Suppressor macrophage treated with lipopolysaccharide for 4 hours (primary cell): ENCODE data around the gene LAMC2.
"Not testable (repeated sequence)": the region's sequence is repeated elsewhere in the genome, so short reads cannot be mapped to it uniquely, and the experiment has no call there.

Experiments
- DNase-seq: peaks from one replicate; pipeline ENCODE4 v3.0.0-alpha.2; 2020

LAMC2 gene

DNA sequence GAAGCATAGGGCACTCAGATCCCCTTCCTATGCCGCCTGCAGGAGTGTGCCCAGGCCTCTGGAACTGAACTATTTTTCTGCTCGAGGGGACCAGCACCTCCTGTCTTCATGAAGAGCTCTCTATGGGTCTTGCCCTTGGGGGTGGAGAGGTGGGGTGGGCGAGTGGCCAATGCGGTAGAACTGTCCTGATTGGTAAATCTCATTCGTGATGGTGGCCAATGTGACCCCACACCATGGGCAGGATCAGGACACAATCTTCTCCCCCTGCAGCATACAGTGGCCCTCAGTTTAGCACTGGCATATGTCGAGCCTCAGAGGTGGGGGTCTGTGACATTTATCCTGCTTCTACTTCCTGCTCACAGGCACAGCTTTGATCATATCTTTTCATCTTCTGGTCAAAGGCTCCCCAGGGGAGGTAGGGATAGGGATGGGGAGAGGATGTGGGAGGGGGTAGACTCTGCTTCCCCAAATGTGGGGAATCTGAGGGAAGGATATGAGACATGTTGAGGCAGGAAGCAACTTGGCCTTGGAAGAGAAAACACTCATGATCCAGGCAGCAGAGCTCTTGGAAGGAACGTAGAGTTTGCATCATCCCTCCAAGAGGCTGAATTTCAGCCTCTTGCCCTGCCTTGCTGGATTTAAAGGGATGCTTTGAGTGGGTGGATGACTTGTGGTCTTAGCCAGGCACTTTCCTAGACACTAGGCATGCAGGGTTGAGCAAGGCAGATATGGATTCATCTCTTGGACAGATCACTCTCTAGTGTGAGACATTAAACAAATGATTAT, 81.8 kb downstream of the LAMC2 start:
- peak; percentile 39 for DNase-seq

GRCh38 chr1:183270541-183271141, 84.6 kb downstream of the LAMC2 start:
- DNase-seq: no peak

DNA sequence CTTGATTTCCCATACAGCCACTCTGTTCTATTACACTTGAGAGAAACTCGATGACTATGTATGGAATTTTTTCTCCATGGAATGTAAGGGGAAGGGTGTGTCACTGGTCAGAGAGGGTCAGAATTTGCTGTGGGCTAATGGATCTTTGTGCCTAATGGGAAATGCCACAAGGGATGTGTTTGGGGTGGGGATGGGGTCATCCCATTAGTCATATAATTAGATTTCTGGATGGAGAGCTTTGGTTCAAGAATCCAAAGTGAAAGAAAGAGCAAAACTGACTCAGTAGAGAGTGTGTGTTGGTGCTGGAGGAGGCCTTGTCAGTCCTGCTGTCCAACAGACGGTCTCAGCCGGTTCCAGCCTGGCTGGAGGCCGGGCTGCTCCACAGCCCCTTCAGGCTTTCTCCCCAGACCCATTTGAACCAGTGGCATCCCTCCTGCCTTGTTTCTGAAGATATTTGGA, 86.4 kb downstream of the LAMC2 start:
- peak; percentile 6 for DNase-seq

DNA sequence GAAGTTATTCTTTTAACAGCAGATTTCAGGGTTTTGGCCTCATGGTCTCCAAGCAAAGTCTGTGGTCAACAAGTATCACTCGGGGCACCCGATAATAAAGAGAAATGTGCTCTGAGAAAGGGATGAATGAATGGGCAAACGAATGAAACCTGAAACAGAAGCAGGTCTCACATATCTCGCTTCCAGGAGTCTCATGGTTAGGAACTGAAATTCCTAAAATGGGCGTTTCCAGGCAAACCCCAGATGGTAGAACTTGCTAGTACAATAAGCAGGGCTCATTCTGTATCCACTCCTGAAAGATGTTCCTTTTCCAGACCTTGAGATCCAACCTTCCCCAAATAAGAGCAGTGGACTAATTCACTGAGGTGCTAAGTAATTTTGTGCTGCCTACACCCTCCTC, 87.2 kb downstream of the LAMC2 start:
- no peak for DNase-seq

GRCh38 chr1:183273984-183274383, 87.9 kb downstream of the LAMC2 start:
- not testable (repeated sequence) for DNase-seq

DNA sequence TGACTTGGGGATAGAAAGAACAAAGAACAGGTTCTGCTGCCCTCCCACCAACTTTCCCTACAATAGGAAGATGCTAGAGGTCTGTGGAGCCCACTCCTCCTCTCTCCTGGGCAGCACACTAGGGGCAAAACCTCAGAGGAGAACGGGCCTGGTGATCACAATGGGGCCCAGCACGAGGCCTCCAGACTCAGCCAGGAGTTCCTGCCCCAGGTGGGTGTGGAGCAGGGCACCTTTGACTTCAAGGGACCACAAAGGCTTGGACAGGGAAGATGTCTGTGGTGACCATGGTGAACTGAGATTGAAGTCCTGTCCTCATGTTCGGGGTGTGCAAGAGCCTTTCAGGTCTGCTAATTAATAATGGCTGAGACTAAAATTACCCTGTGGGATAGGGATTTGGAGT, 88.8 kb downstream of the LAMC2 start:
- DNase-seq: no peak

DNA sequence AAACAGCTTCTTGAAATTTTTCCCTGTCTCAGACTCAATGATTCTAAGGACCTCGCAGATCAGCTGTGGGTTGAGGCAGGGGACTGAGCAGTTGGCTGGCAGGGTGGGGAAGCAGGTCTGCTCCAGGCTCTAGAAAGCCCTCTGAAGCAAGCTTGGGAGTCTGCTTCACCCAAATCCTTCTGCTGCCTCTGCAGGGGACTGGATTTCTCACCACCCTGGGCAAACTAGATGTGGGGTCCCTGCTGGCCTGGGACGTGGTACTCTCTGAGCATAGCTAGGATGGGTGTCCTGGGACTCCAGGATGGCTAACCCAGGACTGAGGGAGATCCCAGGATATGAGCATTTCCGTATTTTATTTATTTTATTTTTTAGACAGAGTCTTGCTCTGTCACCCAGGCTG, 89.3 kb downstream of the LAMC2 start:
- DNase-seq: no peak

DNA sequence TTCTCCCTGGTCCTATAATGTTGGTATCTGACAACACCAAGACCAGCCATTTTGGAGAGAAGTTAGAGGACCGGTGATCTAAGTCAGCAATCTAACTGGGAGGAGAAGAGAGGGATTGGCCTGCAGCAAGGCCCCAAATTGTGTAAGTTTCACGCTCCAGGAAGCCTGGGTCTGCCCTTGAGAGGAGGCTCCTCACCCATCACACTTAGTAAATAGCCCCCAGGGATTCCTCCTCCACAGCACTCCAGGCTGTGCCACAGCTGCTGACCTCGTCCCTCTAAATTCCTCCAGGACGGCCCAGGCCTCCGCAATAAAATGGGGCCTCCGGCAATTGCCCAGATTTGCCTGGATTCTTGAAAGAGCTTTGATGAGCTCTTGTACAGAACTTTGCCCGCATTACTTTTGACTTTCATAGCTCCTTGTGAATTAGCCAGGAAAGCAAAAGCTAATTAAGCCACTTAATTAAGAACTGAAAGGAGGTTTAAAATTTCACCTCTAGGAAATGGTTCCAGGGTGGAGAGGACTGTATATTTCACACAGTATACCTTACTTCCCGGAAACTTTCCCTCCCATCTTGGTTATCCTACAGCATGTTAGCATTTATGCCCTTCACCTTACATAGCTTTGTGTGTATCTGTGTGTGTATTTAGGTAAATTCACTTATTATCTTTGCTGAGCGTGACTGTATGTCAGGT, 90.5 kb downstream of the LAMC2 start:
- no peak for DNase-seq

GRCh38 chr1:183277821-183278738, 92.0 kb downstream of the LAMC2 start:
- DNase-seq: no peak

DNA sequence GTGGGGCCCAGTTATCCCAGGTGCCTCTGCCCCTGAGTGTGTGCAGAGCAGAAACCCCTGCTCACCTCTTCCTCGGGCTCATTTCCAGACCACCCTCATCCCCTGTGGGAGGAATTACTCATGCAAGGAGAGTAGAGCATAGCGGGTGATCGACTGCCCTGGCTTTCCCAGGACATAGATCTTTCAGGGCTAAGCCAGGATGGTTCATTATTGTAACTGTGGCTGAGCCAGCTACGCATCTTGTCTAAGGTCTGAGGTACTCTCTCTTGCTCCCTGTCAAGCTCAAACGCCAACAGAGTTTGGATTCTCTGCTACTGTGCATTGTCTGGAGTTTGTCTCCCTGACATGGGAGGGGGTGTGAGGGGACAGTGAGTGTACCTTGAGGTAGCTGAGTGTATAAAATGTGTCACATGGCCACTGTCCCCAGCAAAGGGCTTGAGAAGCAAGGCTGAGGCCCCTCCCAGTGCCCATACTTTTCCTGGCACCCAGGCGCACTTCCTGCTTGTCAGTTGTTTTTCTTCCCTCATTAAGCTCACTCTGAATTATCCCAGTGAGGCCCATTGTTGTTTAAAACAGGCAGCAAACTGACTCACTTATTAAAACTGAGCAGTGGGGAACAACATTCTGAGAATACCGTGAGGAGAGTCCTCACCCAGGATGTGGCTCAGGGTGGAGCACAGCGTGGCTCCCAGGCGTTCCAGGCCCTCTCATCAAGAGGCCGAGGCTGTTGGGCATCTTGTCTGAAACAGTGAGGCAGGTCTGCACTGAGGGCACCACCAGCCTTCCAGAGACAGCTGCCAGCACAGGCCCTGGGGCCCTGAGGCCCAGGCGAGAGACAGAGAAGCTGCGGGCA, 92.9 kb downstream of the LAMC2 start:
- DNase-seq: peak; percentile 48

GRCh38 chr1:183279835-183280234, 93.8 kb downstream of the LAMC2 start:
- DNase-seq: peak; percentile 91

GRCh38 chr1:183281039-183281438, 95.0 kb downstream of the LAMC2 start:
- DNase-seq: peak; percentile 73

GRCh38 chr1:183281553-183282091, 95.6 kb downstream of the LAMC2 start:
- DNase-seq: peak; percentile 87

- no peak for DNase-seq
These were observed 96.2 kb downstream of the LAMC2 start for GRCh38 chr1:183282101-183282855.

DNA sequence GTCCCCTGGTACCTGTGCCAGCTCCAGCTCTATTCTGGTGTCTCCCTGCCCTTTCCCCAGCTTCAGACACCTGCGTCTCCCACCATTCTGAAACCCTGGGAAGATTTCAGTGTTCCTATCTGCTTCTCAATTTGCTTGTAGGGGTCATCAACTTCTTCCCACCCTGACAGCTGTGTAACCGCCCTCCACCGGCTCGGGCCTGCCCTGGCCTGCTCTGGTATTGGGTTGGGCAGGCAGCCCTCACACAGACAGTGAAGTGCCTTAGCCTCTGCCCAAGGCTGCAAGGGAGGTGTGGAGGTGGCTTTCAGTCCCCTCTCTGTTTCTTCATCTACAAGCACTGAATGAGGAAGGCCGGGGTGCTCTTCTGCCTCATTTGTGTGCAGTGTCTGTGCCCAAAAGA, 97.2 kb downstream of the LAMC2 start:
- DNase-seq: no peak

- no peak for DNase-seq
These were observed 98.0 kb downstream of the LAMC2 start for GRCh38 chr1:183284086-183284485.

- DNase-seq: no peak
These were observed 99.2 kb downstream of the LAMC2 start for GRCh38 chr1:183285256-183285655.

DNA sequence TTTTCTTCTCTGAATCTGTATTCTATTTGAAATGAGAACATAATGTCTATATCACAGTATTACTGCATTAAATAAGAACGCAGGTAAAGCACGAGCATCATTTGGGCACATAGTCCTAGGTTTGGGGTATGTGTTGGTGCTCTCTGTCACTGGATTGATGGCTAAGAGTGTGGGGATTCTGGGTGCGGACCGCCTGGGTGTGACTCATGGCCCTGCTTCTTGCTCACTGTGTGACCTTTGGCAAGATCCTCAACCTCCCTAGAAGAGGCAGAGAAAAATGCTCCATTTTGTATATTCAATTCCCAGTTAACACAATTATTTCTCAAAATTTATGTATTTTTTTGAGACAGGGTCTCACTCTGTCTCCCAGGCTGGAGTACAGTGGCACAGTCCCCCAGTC, 99.7 kb downstream of the LAMC2 start:
- no peak for DNase-seq

DNA sequence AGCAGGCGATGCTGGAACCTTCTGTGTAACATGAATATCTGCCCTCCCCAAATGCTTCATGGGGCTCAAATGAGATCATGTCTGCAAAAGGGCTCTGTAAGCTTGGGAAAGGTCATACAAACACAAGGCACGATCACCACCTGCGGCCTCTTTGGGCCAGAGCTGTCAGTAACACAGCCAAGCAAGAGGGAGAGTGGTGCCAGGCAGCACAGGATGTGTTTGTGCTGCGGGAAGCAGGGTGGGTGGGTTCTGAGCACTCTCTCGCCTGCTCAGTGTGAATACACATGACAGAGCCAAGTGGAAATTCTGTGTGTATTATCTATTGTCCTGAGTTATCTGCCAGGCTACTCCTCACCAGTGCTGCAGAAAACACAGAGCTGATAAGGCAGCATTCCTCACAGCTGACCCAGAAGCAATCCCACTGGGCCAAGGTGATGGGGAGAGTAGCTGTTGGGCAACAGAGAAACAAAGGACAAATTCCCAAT, 101.2 kb downstream of the LAMC2 start:
- DNase-seq: no peak

DNA sequence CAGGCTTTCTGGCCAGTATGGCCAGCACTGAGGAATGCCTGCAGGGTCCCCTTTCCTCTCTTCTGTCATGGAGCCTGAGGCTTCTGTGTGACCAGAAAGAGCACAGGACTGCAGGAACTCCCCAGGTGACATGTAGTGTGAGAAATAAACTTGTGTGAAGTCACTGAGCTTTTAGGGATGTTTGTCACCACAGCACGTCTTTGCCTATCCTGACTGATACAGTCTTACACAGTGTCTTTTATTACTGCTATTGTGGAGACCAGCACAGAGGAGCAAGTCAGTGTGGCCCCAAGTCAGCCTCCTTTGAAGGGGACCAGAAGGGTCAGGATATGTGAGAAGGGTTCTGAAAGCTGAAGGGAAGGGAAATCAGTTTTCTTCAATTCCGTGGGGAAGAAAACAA, 102.5 kb downstream of the LAMC2 start:
- DNase-seq: no peak

DNA sequence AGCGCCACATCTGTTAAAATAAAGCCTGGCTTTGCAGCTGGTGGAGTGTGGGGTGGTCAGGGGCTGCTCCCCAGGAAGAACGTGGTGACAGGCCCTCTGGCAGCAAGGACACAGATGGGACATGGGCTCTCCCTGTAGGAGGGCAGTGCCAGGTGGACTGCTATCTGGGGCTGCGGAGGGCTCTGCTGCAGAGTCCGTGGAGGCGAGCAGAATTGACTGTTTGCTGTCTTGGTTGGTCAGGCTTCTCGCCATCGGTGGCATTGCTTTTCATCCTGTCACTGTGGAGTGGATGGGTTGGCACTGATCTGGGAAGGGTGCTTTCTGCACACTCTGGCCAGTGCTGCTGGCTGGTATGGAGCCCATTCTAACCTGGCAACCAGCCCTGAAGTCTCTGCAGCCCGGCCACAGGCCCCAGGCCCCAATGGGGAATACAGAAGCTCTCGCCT, 103.0 kb downstream of the LAMC2 start:
- DNase-seq: no peak
